ENCODE data around the gene CASZ1.

DNA sequence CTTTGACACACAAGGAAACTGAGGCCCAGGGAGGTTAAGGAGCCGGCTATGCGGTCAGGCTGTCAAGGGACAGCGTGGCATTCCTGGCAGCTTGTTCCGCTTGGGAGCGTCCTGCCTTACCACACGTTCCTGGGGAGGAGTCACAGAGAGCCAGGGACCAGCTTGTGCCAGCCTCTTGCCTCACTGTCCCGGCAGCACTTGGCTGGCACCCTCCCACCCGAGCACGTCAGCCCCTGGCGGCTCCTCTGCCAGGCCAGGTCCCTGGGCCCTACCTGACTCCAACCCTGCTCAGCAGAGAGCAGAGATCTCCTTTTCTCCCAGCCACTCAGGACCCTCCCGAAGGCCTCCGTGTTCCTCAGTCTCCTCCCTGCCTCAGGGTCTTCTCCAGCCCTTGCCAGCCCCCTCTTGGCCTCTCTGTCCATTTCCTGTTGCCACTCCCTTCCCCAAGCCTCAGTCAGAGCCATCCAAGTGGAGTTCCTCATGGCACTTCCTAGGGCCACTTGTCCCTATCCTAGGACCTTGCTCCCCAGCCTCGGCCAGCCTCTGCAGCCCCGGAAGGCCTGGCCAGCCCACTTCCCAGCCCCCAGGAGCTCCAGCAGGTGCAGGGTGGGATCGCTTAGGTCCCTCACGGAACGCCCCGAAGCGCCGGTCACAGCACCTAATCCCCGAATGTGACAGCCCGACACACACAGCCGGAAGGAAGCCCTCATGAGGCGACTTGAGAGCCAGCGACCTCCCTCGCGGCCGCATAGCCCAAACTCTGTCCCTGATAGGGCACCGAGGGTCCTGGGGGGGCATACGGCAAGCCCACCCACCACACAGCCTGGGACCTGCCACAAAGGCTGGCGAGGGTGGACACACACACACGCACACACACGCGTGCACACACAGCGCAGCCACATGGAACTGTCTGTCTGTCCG lies 130.3 kb downstream of the CASZ1 start:
- TF ChIP-seq, protein P1, sequence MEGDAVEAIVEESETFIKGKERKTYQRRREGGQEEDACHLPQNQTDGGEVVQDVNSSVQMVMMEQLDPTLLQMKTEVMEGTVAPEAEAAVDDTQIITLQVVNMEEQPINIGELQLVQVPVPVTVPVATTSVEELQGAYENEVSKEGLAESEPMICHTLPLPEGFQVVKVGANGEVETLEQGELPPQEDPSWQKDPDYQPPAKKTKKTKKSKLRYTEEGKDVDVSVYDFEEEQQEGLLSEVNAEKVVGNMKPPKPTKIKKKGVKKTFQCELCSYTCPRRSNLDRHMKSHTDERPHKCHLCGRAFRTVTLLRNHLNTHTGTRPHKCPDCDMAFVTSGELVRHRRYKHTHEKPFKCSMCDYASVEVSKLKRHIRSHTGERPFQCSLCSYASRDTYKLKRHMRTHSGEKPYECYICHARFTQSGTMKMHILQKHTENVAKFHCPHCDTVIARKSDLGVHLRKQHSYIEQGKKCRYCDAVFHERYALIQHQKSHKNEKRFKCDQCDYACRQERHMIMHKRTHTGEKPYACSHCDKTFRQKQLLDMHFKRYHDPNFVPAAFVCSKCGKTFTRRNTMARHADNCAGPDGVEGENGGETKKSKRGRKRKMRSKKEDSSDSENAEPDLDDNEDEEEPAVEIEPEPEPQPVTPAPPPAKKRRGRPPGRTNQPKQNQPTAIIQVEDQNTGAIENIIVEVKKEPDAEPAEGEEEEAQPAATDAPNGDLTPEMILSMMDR (IDR thresholded peaks at IDR 0.05 in 8 of 11, conservative IDR thresholded peaks at IDR 0.05 in 3 of 11), result no peak
- TF ChIP-seq POLR2AphosphoS5 (IDR thresholded peaks at IDR 0.05), result peak in 1 of 3 donors; percentile 4

Measured in spleen (tissue), 7 donors.